ENCODE data around the gene ACOT12.
"Not testable (repeated sequence)": the region's sequence is repeated elsewhere in the genome, so short reads cannot be mapped to it uniquely, and the experiment has no call there.

Gene ACOT12

GRCh38 chr5:81393783-81394718 lies at the start of gene ACOT12:
Gene ACOT12, minus strand, starts transcription at chr5:81394134. Its CDS starts 20 bp downstream, at chr5:81394114.
- DNase-seq: no peak

DNA sequence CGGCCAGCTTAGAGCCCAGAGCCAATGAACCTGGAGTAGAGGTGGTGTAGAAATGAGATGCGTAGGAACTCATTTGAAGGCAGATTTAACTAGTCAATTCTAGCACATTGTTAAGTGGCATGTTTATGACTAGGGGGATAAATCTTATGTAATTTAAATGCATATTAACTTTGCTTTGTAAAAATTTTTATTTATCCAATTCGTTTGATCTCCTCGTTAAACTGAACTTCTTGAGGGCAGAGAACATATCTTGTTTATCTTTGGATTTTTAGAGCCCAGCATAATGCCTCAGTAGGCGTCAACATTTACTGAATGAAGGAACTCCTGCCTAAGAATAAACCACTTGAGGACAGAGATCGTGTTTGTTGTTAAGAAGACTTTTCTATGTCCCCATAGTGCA lies 41.1 kb upstream of the ACOT12 start:
- no peak for DNase-seq

DNA sequence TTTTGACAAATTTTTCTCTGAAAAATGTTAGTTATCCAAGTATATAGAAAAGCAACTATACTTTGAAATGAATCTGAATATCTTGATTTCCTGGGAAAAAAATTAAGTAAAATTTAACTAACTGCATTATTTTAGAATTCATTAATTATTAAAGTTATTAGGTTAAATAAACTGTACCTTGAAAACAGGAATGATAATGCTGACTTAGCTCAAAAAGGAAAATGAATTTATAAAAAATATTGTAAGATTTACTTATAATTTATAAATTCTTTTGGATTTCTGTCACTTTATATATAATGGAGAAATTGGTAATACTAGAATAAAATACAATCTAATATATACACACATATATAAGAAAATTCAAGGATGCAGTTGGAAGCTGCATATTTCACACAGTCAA lies 36.1 kb upstream of the ACOT12 start:
- no peak for DNase-seq

GRCh38 chr5:81429363-81429762 lies 35.4 kb upstream of the ACOT12 start:
- DNase-seq: no peak

GRCh38 chr5:81428861-81429260 lies 34.9 kb upstream of the ACOT12 start:
- no peak for DNase-seq

DNA sequence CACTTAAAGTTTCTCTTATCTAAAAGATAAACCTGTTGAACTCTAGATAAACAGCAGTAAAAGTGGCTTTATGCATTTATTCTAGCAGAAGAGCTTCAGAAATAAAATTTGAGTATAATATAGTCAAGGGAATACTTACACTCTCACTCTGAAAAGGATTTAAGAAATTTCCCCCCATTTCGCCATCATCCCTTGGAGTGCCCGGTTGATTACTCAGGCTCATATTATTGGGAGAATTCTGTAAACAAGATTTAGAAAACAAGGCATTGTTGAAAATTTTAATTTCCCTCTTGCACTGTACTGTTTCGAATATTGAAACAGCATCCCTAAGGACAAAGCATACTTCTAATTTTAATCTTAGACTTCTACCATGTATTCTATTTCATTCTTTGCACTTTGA lies 34.5 kb upstream of the ACOT12 start:
- no peak for DNase-seq

GRCh38 chr5:81427566-81427965 lies 33.6 kb upstream of the ACOT12 start:
- DNase-seq: no peak

GRCh38 chr5:81426359-81427030 lies 32.6 kb upstream of the ACOT12 start:
- DNase-seq: no peak

GRCh38 chr5:81425569-81425968 lies 31.6 kb upstream of the ACOT12 start:
- DNase-seq: no peak

- no peak for DNase-seq
Measured at GRCh38 chr5:81424728-81425127, 30.8 kb upstream of the ACOT12 start.

DNA sequence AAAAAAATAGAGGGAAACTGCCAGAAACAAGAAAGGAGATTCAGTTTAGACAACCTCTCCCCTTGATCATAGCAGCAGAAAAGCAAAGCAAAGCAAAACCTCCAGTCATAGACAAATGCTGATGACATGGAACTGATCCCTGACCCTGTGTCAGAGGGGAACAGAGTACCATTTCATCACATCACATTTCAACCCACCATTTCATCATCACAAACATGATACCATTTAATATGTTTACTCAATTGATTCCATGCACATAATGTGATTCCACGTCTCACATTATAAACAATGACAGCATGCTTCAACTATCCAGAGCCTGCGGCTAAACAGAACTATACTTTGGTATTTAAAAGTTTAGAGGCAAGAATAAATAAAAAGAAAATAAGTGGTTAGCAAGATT lies 28.7 kb upstream of the ACOT12 start:
- DNase-seq: no peak

- no peak for DNase-seq
Measured at GRCh38 chr5:81420039-81420667, 26.2 kb upstream of the ACOT12 start.

- no peak for DNase-seq
Measured at GRCh38 chr5:81418606-81419005, 24.7 kb upstream of the ACOT12 start.

GRCh38 chr5:81417052-81417451 lies 23.1 kb upstream of the ACOT12 start:
- DNase-seq: no peak

DNA sequence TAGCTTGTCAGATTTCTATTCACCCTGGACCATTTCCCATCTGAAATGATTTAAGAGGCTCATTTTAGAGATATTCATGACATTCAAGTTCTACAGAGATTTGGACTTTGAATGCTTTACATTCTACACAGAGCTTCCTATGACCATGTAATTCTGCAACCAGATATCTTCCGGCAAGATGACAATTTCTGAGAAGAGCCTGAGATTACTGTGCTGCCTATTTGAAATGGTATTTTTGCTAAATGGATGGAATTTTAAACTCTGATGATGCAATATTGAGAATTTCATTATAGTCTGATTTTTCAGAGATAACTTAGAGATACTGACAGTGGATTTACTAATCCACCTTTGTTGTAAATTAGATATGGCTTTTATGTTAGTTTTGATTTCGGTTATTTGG lies 16.0 kb upstream of the ACOT12 start:
- no peak for DNase-seq

DNA sequence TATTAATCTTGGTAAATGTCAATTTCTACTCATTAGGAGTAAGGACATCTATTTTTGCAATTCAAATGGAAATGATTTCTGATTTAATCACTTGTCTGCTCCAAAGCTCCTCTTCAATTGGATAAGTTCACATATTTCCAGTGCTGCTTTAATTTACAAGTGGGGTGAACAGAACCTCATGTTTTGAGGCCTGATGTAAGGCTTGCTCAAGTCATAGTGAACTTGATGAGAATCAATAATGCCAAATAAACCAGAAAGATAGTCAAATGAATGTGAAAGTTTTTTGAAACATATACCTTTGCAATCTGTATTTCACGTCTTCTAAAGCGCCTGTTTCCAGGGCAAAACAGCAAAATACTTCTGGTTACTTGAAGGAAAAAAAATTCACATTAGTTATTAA lies 15.4 kb upstream of the ACOT12 start:
- DNase-seq: no peak

GRCh38 chr5:81408496-81408895 lies 14.6 kb upstream of the ACOT12 start:
- no peak for DNase-seq

GRCh38 chr5:81407811-81408210 lies 13.9 kb upstream of the ACOT12 start:
- not testable (repeated sequence) for DNase-seq

DNA sequence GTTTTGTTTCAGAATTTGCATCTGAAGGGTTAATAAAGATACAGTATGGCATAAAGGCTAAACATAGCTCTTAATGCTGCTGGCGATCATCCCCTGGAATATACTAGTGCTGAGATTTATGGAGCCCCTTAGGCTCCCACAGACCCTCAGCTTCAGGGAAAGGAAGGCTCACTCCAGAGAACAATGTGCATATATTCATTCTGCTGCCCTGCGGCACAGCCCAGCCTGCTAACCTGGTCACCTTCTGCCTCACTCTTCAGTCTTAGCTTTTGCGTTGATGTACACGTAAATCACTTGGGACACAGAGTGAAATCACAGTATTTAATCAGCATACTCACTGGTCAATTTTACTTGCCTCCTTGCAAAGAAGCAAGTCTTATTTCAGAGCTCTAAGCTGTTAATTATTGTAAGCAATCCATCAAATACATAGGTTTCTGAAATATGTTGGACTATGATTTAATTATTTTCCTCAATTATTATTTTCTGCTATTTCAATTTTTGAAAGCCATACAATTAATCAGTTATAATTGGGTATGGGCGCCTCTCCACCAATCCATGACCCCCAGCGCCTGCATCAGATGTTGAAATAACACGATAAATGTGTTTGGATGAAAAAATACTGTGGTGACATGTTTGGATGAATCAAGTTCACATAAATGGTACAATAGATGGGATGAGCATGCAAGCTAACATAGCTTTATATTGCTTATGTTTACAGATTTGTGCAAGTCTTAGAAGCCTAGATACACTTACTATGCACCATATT lies 11.4 kb upstream of the ACOT12 start:
- DNase-seq: no peak

GRCh38 chr5:81402192-81402930 lies 8.4 kb upstream of the ACOT12 start:
- DNase-seq: no peak

- no peak for DNase-seq
Measured at GRCh38 chr5:81401266-81401665, 7.3 kb upstream of the ACOT12 start.

GRCh38 chr5:81400375-81400774 lies 6.4 kb upstream of the ACOT12 start:
- DNase-seq: no peak

Measured in stimulated activated CD4-positive, alpha-beta T cell treated with anti-CD3 and anti-CD28 coated beads, Interleukin-4, amount 100 ng/mL, for 4 hours (primary cell).